GM19238 (cell line): ENCODE measurements around the gene ANGPTL8.

ENCODE experiments used
- DNase-seq: peaks from one replicate; pipeline ENCODE4 v3.0.0; 2011; ENCODE audit warnings: low spot score; ENCODE audit not compliant: insufficient read length

Gene ANGPTL8

DNA sequence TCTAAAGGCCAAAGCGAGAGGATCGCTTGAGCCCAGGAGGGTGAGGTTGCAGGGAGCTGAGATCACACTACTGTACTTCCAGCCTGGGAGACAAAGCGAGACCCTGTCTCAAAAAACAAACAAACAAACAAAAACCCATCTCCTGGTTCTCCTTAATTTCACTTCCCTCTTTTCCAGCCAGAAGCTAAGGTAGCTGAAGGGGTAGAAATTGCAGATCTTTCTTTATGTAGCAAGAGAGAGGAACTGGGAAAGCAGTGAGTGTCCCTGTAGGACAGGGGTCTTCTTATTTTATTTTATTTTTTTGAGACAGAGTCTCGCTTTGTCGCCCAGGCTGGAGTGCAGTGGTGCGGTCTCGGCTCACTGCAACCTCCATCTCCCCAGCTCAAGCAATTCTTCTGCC, 52.0 kb downstream of the ANGPTL8 start:
- DNase-seq = no peak
